Activated T-helper 1 cell treated with anti-CD3 and anti-CD28 coated beads, Interleukin-2, amount 50 U/mL, for 16 hours (primary cell): ENCODE results near the gene KIAA1755.

ENCODE experiments used
- DNase-seq, 2 donors: peaks; one replicate each; pipeline ENCODE4 v3.0.0-alpha.2; 2020; ENCODE audit warnings: low read depth in 1 of 2, low spot score in 1 of 2

The KIAA1755 gene

DNA sequence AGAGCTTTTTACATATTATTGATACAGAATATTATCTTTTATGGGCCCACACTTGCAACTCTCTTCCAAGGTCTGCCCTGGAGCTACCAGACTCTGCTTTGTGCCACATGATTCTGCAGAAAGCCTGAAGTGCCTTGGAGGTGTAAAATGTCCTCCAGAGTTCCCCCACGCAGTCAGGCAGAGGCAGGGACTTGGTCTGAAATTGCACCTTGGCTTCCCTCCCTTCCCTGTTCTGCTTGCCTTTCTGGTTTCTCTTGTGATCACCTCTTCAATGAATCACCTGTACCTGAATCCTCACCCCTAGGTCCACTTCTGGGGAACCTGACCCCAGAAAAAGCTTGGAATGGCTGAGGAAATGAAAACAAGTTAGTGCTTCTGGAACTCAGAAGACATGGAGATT is 52.4 kb downstream of the KIAA1755 start:
- no peak for DNase-seq

DNA sequence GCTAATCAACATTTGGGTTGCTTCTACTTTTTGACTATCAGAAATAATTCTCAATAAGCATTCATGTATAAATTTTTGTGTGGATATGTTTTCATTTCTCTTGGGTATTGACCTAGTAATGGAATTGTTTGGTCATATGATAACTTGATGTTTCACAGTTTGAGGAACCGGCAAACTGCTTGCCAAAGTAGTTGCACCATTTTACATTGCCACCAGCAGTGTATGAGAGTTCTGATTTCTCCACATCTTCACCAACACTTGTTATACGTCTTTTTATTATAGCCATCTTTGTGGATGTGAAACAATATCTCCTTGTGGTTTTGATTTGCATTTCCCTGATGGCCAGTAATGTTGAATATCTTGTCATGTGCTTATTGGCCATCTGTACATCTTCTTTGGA is 52.9 kb downstream of the KIAA1755 start:
- no peak for DNase-seq

- DNase-seq, result no peak
Measured at GRCh38 chr20:38205001-38205400, 55.5 kb downstream of the KIAA1755 start.

DNA sequence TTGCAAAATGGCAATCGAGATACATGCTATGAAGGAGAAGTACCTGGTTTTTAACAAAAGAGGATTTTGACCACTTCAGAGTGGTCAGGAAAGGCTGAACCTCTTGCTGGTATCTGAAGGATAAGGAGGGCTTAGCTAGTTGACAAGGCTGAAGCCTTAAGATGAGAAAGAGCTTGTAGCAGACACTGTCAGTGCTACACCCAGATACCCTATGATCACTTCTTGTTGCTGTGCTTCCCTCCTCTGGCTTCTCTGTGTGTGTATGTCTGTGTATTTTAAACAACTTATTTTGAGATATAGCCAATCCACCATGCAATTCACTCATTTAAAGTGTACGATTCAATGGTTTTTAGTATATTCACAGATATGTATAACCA is 56.6 kb downstream of the KIAA1755 start:
- no peak for DNase-seq

GRCh38 chr20:38203337-38203980 is 57.1 kb downstream of the KIAA1755 start:
- DNase-seq, result no peak

DNA sequence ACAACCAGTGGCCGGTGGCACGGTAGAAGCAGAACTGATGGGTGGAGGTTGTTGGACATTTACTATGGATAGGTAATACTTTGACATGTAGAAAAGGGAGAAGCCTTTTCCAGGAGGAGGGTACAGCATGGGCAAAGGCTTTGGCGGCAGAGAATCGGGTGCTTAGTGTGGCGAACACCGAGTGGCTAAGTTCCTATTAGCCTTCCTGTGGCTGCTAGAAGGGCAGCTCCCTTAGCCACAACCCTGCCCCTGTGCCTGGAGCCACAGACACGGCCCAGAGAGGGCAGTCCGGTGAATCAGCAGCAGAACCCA is 57.6 kb downstream of the KIAA1755 start:
- no peak for DNase-seq

DNA sequence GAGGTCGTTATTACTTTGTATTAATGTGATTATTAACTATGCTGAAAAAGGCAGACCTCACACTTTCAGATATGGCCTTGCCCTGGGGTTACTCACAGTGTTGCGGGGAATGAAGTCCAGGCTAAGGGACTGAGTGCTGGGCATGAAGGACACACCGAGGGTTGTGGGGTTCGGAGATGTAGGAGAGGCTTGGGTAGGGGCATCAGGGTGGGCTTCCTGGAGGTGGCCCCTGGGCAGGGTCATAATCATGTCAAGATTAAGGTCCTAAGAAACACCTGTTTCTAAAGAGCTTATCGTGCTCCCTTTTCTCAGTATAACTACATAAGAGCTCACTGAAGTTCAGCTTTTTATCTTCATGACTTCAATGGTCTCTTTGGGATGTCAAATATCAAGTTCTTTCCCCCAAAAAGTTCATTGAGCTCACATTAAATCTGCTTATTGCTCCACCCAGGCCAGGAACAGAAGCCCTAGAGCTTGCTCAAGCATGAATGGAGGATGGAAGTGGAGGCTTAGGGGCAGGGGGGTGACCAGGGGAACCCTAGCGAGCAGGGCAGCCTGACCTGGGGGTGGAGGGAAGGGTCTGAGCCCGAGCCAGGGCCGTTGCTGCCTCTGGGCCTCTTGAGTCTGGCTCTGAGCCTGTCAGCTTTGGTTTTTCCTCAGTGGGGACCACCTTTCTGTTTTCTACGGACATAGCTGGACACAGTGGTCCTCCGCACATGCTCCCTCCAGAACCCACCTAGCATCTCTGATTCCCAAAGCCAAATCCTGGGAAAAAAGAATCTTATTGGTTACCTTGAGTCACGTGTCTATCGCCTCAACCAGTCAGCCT is 58.2 kb downstream of the KIAA1755 start:
- DNase-seq, result no peak

DNA sequence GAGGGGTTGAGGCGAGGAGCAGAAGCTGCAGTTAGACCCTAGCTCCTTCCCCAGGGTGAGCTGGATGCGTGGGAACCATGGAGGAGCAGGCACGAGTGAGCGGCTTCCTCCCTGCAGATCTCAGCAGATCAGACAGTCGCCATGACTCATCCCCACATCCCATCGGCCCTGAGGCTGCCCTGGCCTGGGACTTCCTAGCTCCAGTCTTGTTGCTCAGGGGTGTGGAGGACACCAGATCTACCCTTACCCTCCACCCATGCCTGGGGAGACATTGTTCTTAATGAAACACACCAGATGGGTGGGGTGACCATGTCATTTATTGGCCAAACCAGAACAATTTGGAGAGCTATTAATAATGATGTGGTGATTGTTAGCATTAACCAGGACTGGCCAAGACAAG is 59.2 kb downstream of the KIAA1755 start:
- no peak for DNase-seq

GRCh38 chr20:38200646-38201045 is 59.9 kb downstream of the KIAA1755 start:
- DNase-seq, result no peak

DNA sequence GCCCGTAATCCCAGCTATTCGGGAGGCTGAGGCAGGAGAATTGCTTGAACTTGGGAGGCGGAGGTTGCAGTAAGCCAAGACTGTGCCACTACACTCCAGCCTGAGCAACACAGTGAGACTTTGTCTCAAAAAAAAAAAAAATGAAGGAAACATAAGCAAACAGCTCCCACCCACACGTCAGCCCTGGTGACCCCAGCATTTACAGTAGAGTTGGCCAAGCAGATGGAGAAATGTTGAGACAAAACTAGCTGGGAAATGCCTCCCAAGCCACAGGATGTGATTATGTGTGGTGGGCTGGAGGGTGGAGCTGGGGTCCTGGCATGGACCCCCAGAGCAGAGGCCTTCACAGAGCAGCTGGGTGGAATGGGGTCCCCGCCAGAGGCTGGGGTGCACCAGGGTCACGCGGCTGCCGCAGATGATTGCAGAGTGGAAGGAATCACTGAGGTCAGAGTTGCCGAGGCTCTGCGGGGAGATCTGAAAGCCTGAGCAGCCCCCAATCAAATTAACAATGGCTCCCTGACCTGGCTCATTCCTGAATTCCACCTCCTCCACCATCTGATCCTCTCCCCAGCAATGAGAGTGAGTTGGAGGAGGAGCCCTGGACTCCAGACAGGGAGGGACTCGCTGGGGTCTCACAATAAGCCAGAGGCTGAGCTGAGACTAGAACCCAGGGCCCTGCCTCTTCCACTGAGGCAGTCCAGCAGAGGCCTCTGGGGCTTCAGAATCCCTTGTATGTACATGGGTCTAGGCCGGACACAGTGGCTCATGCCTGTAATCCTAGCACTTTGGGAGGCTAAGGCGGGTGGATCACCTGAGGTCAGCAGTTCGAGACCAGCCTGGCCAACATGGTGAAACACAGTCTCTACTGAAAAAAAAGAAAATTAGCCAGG is 60.8 kb downstream of the KIAA1755 start:
- no peak for DNase-seq

GRCh38 chr20:38198238-38198861 is 62.2 kb downstream of the KIAA1755 start:
- no peak for DNase-seq

DNA sequence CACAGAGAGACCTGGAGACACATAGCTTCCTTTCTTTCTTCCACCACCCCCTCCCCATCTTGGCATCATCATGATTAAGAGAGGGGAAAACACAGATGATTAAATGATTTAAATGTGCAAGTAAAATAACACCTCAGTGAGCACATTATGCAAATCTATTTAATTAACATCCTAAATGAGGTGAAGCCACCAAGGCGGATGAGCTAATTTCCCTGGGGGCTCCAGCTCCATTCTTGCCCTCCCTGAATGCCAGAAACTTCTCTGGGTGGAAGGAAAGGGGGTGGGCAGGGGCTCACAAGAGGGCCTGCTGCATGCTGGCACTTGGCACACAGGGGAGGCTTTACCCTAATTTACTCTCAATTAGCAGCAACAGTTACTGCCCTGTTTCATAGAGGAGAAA is 62.9 kb downstream of the KIAA1755 start:
- no peak for DNase-seq

DNA sequence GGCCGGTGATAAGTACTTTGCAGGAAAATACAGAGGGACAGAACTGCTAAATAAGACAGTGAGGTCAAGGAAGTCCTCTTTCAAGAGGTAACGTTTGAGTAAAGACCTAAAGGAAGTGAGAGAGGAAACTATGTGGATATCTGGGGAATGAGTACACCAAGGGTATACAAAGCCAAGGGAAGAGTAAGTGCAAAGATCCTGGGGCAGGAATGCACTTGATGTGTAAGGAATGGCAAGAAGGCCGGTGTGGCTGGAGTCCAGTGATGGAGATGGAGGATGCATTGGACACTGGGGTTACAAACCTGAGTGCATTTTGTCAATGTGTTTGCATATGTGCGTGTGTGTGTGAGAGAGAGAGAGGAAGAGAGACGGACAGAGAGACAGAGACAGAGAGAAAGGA is 63.3 kb downstream of the KIAA1755 start:
- DNase-seq, result no peak

GRCh38 chr20:38196592-38196991 is 63.9 kb downstream of the KIAA1755 start:
- no peak for DNase-seq

DNA sequence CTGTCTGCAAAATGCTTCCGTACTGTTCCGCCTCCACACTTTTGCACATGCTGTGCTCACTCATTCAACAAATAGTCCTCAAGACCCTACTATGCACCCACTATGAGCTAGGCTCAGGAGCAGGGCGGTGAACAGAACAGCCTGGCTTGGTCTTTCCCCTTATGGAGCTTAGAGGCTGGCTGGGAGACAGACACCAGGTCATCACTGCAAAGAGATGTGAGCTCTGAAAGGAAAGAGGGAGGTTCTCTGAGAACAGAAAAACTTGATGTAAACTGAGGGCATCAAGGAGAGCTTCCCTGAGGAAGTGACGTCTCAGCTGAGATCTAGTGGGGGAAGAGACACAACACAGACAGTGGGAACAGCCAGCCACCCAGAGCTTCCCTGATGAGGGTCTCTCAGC is 64.5 kb downstream of the KIAA1755 start:
- DNase-seq, result no peak

- DNase-seq, result no peak
Measured at GRCh38 chr20:38195521-38195920, 65.0 kb downstream of the KIAA1755 start.

DNA sequence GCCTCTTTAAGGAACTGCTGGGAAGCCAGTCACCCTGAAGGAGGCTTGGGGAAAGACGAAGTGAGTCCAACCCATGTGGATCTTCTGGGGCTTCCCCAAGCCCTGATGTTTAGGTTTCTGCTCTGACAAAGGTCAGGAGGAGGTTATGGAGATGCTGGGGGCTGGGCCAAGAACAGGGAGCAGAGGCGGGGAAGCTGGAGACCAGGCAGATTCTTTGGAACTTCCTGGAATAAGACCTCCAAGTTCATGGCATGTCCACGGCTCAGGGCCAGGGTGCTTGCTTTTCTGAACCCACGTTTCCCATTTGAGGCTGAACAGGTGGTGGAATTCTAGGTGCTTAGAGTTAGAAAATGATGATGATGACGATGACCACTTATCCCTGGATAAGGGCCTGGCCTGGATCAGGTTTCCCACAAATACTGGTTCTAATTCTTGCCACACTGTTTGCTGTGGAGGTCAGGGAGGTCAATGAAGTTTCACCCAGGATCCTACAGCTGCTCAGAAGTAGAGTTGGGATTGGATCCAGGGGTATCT is 65.5 kb downstream of the KIAA1755 start:
- DNase-seq, result no peak

GRCh38 chr20:38193586-38194105 is 66.9 kb downstream of the KIAA1755 start:
- no peak for DNase-seq

- DNase-seq, result no peak
Measured at GRCh38 chr20:38192323-38192885, 68.1 kb downstream of the KIAA1755 start.

DNA sequence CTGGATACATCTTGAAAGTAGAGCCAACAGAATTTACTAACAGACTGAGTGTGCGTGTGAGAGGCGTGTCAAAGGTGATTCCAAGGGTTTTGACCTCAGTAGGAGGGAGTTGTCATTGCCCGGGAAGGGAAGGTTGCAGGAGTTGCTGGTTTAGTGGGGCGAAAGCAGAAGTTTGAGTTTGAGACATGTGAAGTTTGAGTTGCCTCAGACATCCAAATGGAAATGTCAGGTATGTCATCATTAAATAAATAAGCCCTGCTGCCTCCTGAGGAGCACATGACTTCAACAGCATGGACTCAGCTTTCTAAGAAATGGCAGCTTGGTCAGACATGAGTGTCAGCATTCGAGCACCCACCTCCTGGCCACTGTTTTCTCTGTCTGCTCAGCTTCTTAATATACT is 68.9 kb downstream of the KIAA1755 start:
- no peak for DNase-seq

- DNase-seq, result no peak
Measured at GRCh38 chr20:38190936-38191371, 69.6 kb downstream of the KIAA1755 start.
